Activated CD8-positive, alpha-beta T cell treated with anti-CD3 and anti-CD28 coated beads for 36 hours (primary cell): ENCODE results near the gene JHY. TPM values are rescaled to one million over a fixed set of nuclear protein-coding genes. Genes with fewer than 3 reads are reported as not detected.

Experiments used
- ATAC-seq: fragments of 200-7000 bp; cut with Tn5 transposase; one replicate; pipeline ENCODE4 v1.10.0; 2021; ENCODE audit warnings: mild to moderate bottlenecking, moderate library complexity
- CTCF ChIA-PET: fragments of 350-600 bp; sonication (Branson Sonifier 250); formaldehyde crosslinking; loops from one replicate; lab custom pipeline; 2021; ENCODE audit warnings: antibody characterized with exemption; lab: Charles Lee
- POLR2A ChIA-PET: fragments of 350-600 bp; sonication (Branson Sonifier 250); formaldehyde crosslinking; loops from one replicate; lab custom pipeline; 2021; ENCODE audit warnings: antibody characterized with exemption; lab: Charles Lee
- DNase-seq: peaks from one replicate; pipeline ENCODE4 v3.0.0-alpha.2; 2020
- H3K27ac Mint-ChIP-seq: one replicate; pipeline ENCODE4 v1.8.0; 2021; ENCODE audit warnings: mild to moderate bottlenecking, mixed read lengths
- H3K27me3 Mint-ChIP-seq: one replicate; pipeline ENCODE4 v1.8.0; 2021; ENCODE audit warnings: mixed read lengths
- H3K36me3 Mint-ChIP-seq: one replicate; pipeline ENCODE4 v1.8.0; 2021; ENCODE audit warnings: low read depth, mixed read lengths
- H3K4me1 Mint-ChIP-seq: one replicate; pipeline ENCODE4 v1.8.0; 2021; ENCODE audit warnings: low read depth, mixed read lengths
- H3K4me3 Mint-ChIP-seq: one replicate; pipeline ENCODE4 v1.8.0; 2021; ENCODE audit warnings: mild to moderate bottlenecking, moderate library complexity, mixed read lengths
- H3K9me3 Mint-ChIP-seq: one replicate; pipeline ENCODE4 v1.8.0; 2021; ENCODE audit warnings: mixed read lengths
- CTCF ChIP-seq: fragments of 200-600 bp; IDR thresholded peaks from one replicate; pipeline ENCODE4 v1.8.0; 2022; ENCODE audit warnings: antibody characterized with exemption, mild to moderate bottlenecking
- intact Hi-C: fragments of 100-400 bp; cut with micrococcal nuclease; formaldehyde crosslinking; loops from one replicate; pipeline ENCODE4 v1.10.0; 2022
- total RNA-seq, 2 experiments: library from RNA; stranded (reverse); gene quantifications; one replicate each; pipeline ENCODE4 v1.2.3, GENCODE V29; 2021

JHY gene
- total RNA-seq, 2 experiments from 2014 or later, result 1.3 to 1.8 TPM

- CTCF ChIA-PET, result interaction anchor here (0.6 kb wide), 1 partner anchor 116 kb away, joined by 3 read pairs; no protein-coding TSS in a partner anchor
- no peak for TF ChIP-seq CTCF
- intact Hi-C loops, result no loop called here
- Mint-ChIP-seq H3K4me3 (no peak overlapping the region), H3K4me1 (peaks cover 37% of the 10 kb centered on the region), H3K27ac (no peak overlapping the region), H3K27me3 (peaks cover 86% of the 10 kb centered on the region), H3K9me3 (no peaks in the 10 kb centered on the region), H3K36me3 (peaks cover 3% of the 10 kb centered on the region)
- DNase-seq, result no peak
- POLR2A ChIA-PET, result no interaction called here
- ATAC-seq, result no peak
Measured at GRCh38 chr11:122979103-122979814, 96.7 kb downstream of the JHY start.

- peaks cover 3% of the 10 kb centered on the region for H3K36me3 Mint-ChIP-seq
- DNase-seq, result no peak
- H3K9me3 Mint-ChIP-seq, result no peaks in the 10 kb centered on the region
- ChIA-PET POLR2A (no interaction called here), CTCF (interaction anchor here (1.6 kb wide), 1 partner anchor 41 kb away, joined by 5 read pairs; no protein-coding TSS in a partner anchor)
- H3K4me1 Mint-ChIP-seq, result peaks cover 37% of the 10 kb centered on the region
- no peak overlapping the region for H3K4me3 Mint-ChIP-seq
- TF ChIP-seq CTCF, result no peak
- H3K27me3 Mint-ChIP-seq, result peaks cover 85% of the 10 kb centered on the region
- no peak overlapping the region for H3K27ac Mint-ChIP-seq
- ATAC-seq, result no peak
- intact Hi-C loops, result no loop called here
Measured at GRCh38 chr11:122979815-122980595, 97.4 kb downstream of the JHY start.

- ChIA-PET POLR2A (no interaction called here), CTCF (interaction anchor here (1.0 to 1.6 kb wide), 2 partner anchors 40 to 401 kb away, joined by 3 to 5 read pairs; no protein-coding TSS in a partner anchor)
- Mint-ChIP-seq H3K36me3 (peaks cover 3% of the 10 kb centered on the region), H3K27ac (no peak within 1 kb of the TSS), H3K4me1 (peaks cover 33% of the 10 kb centered on the region), H3K4me3 (no peak within 1 kb of the TSS), H3K27me3 (peaks cover 85% of the 10 kb centered on the region), H3K9me3 (no peaks in the 10 kb centered on the region)
- TF ChIP-seq CTCF, result no peak
- DNase-seq (peak; percentile 67), ATAC-seq (peak; percentile 71)
- intact Hi-C loops, result no loop called here
Measured at GRCh38 chr11:122981388-122982264, 99.1 kb downstream of the JHY start, which contains the start of gene BSX. BSX (minus strand) TSS chr11:122981834; CDS start chr11:122981671, 163 bp downstream.

- Mint-ChIP-seq H3K27ac (no peak overlapping the region), H3K9me3 (no peaks in the 10 kb centered on the region), H3K4me3 (peak overlapping the region; percentile 81), H3K4me1 (peaks cover 20% of the 10 kb centered on the region), H3K27me3 (peaks cover 79% of the 10 kb centered on the region), H3K36me3 (no peaks in the 10 kb centered on the region)
- ChIA-PET POLR2A (no interaction called here), CTCF (no interaction called here)
- no peak for DNase-seq
- no peak for TF ChIP-seq CTCF
- intact Hi-C loops, result no loop called here
- no peak for ATAC-seq
Measured at GRCh38 chr11:122983438-122984185, 101.1 kb downstream of the JHY start.
